H1 (cell line): ENCODE measurements around the gene BRI3BP. TPM values are rescaled to one million over a fixed set of nuclear protein-coding genes. Genes with fewer than 3 reads are reported as not detected.

Experiments used
- CTCF ChIA-PET: fragments of 300-600 bp; sonication (Branson Sonifier 250); formaldehyde crosslinking; loops from one replicate; lab custom pipeline; 2021; ENCODE audit not compliant: partially characterized antibody; lab: Charles Lee
- POLR2A ChIA-PET: fragments of 300-600 bp; sonication (Branson Sonifier 250); formaldehyde crosslinking; loops from one replicate; lab custom pipeline; 2021; ENCODE audit warnings: inconsistent platforms; ENCODE audit not compliant: partially characterized antibody; lab: Charles Lee
- DNase-seq, 2 experiments: peaks; one replicate each; pipeline versions ENCODE4 v3.0.0 to v3.0.0-alpha.2; 2010 to 2022; ENCODE audit warnings: low spot score in 2 of 2, low read depth in 1 of 2, mixed read lengths in 1 of 2
- FAIRE-seq: peaks from 2 replicates; lab custom pipeline; 2011; peaks lifted over from hg19 to GRCh38; lab: Jason Lieb, UNC
- H2AFZ ChIP-seq: 2 replicates; pipeline ENCODE4 v1.8.1; 2012; ENCODE audit warnings: low read length, inconsistent platforms
- H2AK5ac ChIP-seq: 2 replicates; pipeline ENCODE4 v1.6.1; 2013; ENCODE audit warnings: low read depth, low read length
- H2BK120ac ChIP-seq: replicated peaks from 2 replicates; pipeline ENCODE3; 2013; ENCODE audit warnings: low read depth, low read length, inconsistent platforms
- H2BK12ac ChIP-seq: 2 replicates; pipeline ENCODE4 v1.6.1; 2013; ENCODE audit warnings: low read depth, low read length
- H2BK15ac ChIP-seq: 2 replicates; pipeline ENCODE4 v1.6.1; 2013; ENCODE audit warnings: low read length
- H2BK20ac ChIP-seq: 2 replicates; pipeline ENCODE4 v1.6.1; 2013; ENCODE audit warnings: low read length
- H2BK5ac ChIP-seq: 2 replicates; pipeline ENCODE4 v1.6.1; 2013; ENCODE audit warnings: low read depth, low read length
- H3K14ac ChIP-seq: 2 replicates; pipeline ENCODE4 v1.6.1; 2013; ENCODE audit warnings: inconsistent platforms; ENCODE audit not compliant: insufficient read length
- H3K18ac ChIP-seq: 2 replicates; pipeline ENCODE4 v1.6.1; 2013; ENCODE audit warnings: low read length; ENCODE audit errors: extremely low read depth
- H3K23ac ChIP-seq: 2 replicates; pipeline ENCODE4 v1.6.1; 2013; ENCODE audit warnings: inconsistent platforms; ENCODE audit not compliant: insufficient read length
- H3K23me2 ChIP-seq: 2 replicates; pipeline ENCODE4 v1.6.1; 2013; ENCODE audit warnings: low read depth, low read length
- H3K27ac ChIP-seq: 2 replicates; pipeline ENCODE4 v1.6.1; 2011; ENCODE audit warnings: low read depth, low read length, inconsistent platforms
- H3K27me3 ChIP-seq, 4 experiments: replicated peaks in 1 of 4; 1 replicate in 1 of 4; 2 replicates in 3 of 4; pipeline versions ENCODE4 v1.6.1 to v1.8.1; 2011 to 2013; ENCODE audit warnings: low read length in 3 of 4, mild to moderate bottlenecking in 3 of 4, inconsistent platforms in 2 of 4, mixed read lengths in 2 of 4, moderate library complexity in 1 of 4; ENCODE audit not compliant: control insufficient read depth in 3 of 4, insufficient read depth in 3 of 4; ENCODE audit errors: extremely low read depth in 1 of 4
- H3K36me3 ChIP-seq, 4 experiments: 2 replicates each; pipeline versions ENCODE4 v1.6.1 to v1.8.1; 2011 to 2013; ENCODE audit warnings: mild to moderate bottlenecking in 4 of 4, low read length in 3 of 4, moderate library complexity in 2 of 4, control low read depth in 1 of 4, inconsistent platforms in 1 of 4; ENCODE audit not compliant: insufficient read depth in 4 of 4, control insufficient read depth in 2 of 4
- H3K4ac ChIP-seq: replicated peaks from 2 replicates; pipeline ENCODE3; 2013; ENCODE audit warnings: low read length, low read depth, mixed read lengths, inconsistent platforms; ENCODE audit not compliant: insufficient read length
- H3K4me1 ChIP-seq, 4 experiments: replicated peaks in 1 of 4; 1 replicate in 1 of 4; 2 replicates in 3 of 4; pipeline versions ENCODE4 v1.6.1 to v1.8.1; 2011 to 2013; ENCODE audit warnings: low read length in 3 of 4, inconsistent platforms in 2 of 4, mixed read lengths in 1 of 4; ENCODE audit not compliant: insufficient read depth in 4 of 4, control insufficient read depth in 3 of 4
- H3K4me2 ChIP-seq, 2 experiments: 2 replicates each; pipeline versions ENCODE4 v1.6.1 to v1.8.1; 2011 to 2013; ENCODE audit warnings: low read depth in 2 of 2, low read length in 2 of 2, control low read depth in 1 of 2, inconsistent platforms in 1 of 2, mild to moderate bottlenecking in 1 of 2; ENCODE audit not compliant: insufficient read depth in 1 of 2
- H3K4me3 ChIP-seq, 4 experiments: fragments of 200-600, 300-600 bp in 1 of 4; sonication (generic), shearing (Covaris generic), sonication (Bioruptor Twin) in 1 of 4; 2 replicates each; pipeline versions ENCODE4 v1.5.1 to v1.8.1; 2011 to 2016; ENCODE audit warnings: low read length in 4 of 4, low read depth in 3 of 4, control low read depth in 2 of 4, inconsistent platforms in 2 of 4, mild to moderate bottlenecking in 2 of 4, mixed read lengths in 1 of 4, moderate library complexity in 1 of 4; ENCODE audit not compliant: insufficient read depth in 2 of 4; ENCODE audit errors: extremely low read depth in 1 of 4
- H3K56ac ChIP-seq: replicated peaks from 2 replicates; pipeline ENCODE3; 2013; ENCODE audit warnings: low read depth, mild to moderate bottlenecking, mixed read lengths, low read length, inconsistent platforms; ENCODE audit not compliant: insufficient read length
- H3K79me1 ChIP-seq: 2 replicates; pipeline ENCODE4 v1.6.1; 2013; ENCODE audit warnings: low read depth, low read length, control low read depth
- H3K79me2 ChIP-seq, 2 experiments: 2 replicates each; pipeline versions ENCODE4 v1.6.1 to v1.8.1; 2012 to 2013; ENCODE audit warnings: low read length in 2 of 2, mild to moderate bottlenecking in 2 of 2, inconsistent platforms in 1 of 2; ENCODE audit not compliant: insufficient read depth in 2 of 2, control insufficient read depth in 1 of 2
- H3K9ac ChIP-seq, 4 experiments: replicated peaks in 1 of 4; 1 replicate in 1 of 4; 2 replicates in 3 of 4; pipeline versions ENCODE4 v1.6.1 to v1.8.1; 2011 to 2013; ENCODE audit warnings: low read depth in 3 of 4, low read length in 3 of 4, control low read depth in 2 of 4, mild to moderate bottlenecking in 2 of 4, moderate library complexity in 2 of 4, inconsistent platforms in 1 of 4; ENCODE audit errors: extremely low read depth in 1 of 4
- H3K9me3 ChIP-seq, 2 experiments: 2 replicates each; pipeline versions ENCODE4 v1.6.1 to v1.8.1; 2012 to 2013; ENCODE audit warnings: mild to moderate bottlenecking in 2 of 2, moderate library complexity in 2 of 2, control low read depth in 1 of 2, inconsistent platforms in 1 of 2, low read depth in 1 of 2, low read length in 1 of 2, mixed read lengths in 1 of 2; ENCODE audit not compliant: insufficient read depth in 2 of 2
- H4K20me1 ChIP-seq, 2 experiments: replicated peaks in 1 of 2; 2 replicates each; pipeline versions ENCODE3 to v1.8.1; 2011 to 2013; ENCODE audit warnings: inconsistent platforms in 2 of 2, low read length in 2 of 2, mild to moderate bottlenecking in 1 of 2; ENCODE audit not compliant: insufficient read depth in 2 of 2, control insufficient read depth in 1 of 2
- H4K5ac ChIP-seq: 2 replicates; pipeline ENCODE4 v1.6.1; 2013; ENCODE audit warnings: low read length, low read depth, mixed read lengths, inconsistent platforms; ENCODE audit not compliant: insufficient read length
- H4K8ac ChIP-seq: 2 replicates; pipeline ENCODE4 v1.8.0; 2013; ENCODE audit warnings: mild to moderate bottlenecking, moderate library complexity, low read length, inconsistent platforms; ENCODE audit not compliant: insufficient read depth; ENCODE audit errors: extremely low read depth
- H4K91ac ChIP-seq: replicated peaks from 2 replicates; pipeline ENCODE3; 2013; ENCODE audit warnings: low read length, mixed read lengths, inconsistent platforms; ENCODE audit not compliant: insufficient read length
- E2F6 ChIP-seq: IDR thresholded peaks from 2 replicates; pipeline ENCODE4 v1.6.1; 2012; ENCODE audit warnings: inconsistent platforms
- GTF2F1 ChIP-seq: IDR thresholded peaks from 2 replicates; pipeline ENCODE4 v1.6.1; 2012; ENCODE audit warnings: low read depth, low read length, improper control_type of control experiment, borderline replicate concordance
- RAD21 ChIP-seq, 2 experiments: IDR thresholded peaks in 1 of 2; conservative IDR thresholded peaks in 1 of 2; 2 replicates each; pipeline ENCODE4 v1.6.1; 2011; ENCODE audit warnings: low read depth in 2 of 2, low read length in 2 of 2, improper control_type of control experiment in 1 of 2, inconsistent platforms in 1 of 2, mild to moderate bottlenecking in 1 of 2, moderate library complexity in 1 of 2
- WGBS, 2 experiments: shearing (Covaris generic) in 1 of 2; methylation state at CpG; one replicate each; pipeline versions ENCODE4 v1.1.6 to v1.1.7; 2013 to 2015; ENCODE audit warnings: low lambda C conversion rate in 2 of 2, mixed read lengths in 2 of 2, inconsistent platforms in 1 of 2, low coverage in 1 of 2, missing lambda C conversion rate in 1 of 2; ENCODE audit not compliant: insufficient replicate concordance in 2 of 2, insufficient coverage in 1 of 2, insufficient read length in 1 of 2; ENCODE audit errors: extremely low coverage in 1 of 2, missing lambda C conversion rate in 1 of 2; 5-methylcytosine and 5-hydroxymethylcytosine counted together
- polyA plus RNA-seq, 7 experiments: library from polyadenylated mRNA; depleted of rRNA in 3 of 7; stranded (reverse) in 5 of 7; unstranded in 2 of 7; fragments of >200 nt in 5 of 7; fragments of 200-250 nt in 2 of 7; gene quantifications; 1 replicate in 5 of 7; 2 replicates in 1 of 7; 4 replicates in 1 of 7; pipeline versions ENCODE4 v1.2.1 to v1.2.3, GENCODE V29; 2011 to 2013; ENCODE audit warnings: missing spikeins in 2 of 7, mixed read lengths in 2 of 7
- total RNA-seq: library from RNA; stranded (reverse); fragmentation: NEBNext Ultra II Directional; extraction: Animal tissue kit (Norgen Biotek cat#: 25700); gene quantifications from 2 replicates; pipeline ENCODE4 v1.2.1, GENCODE V29; 2021

Gene BRI3BP
- total and polyA plus RNA-seq, 2 of the 8 experiments (the other 6 are each of a cell fraction or from before 2014, with no cell fraction given), result 5.4 to 14.2 TPM

- TF ChIP-seq GTF2F1 (no peak), E2F6 (no peak), RAD21 (IDR thresholded peaks at IDR 0.05 in 1 of 2, conservative IDR thresholded peaks at IDR 0.05 in 1 of 2; ENCODE audit: low read depth in 2 of 2, low read length in 2 of 2) (no peak)
- TF ChIP-seq, all 59 proteins: peak for 0
- CTCF ChIA-PET, result no interaction called here
- peaks cover 3 to 71% of the 10 kb centered on the region in 2 experiments; a peak in 3 of 4 replicates for H3K79me2 ChIP-seq
These were observed 11.2 kb downstream of the BRI3BP start for GRCh38 chr12:125004621-125005020.

More at GRCh38 chr12:125004621-125005020, 11.2 kb downstream of the BRI3BP start:
- no peak overlapping the region for H4K91ac ChIP-seq
- POLR2A ChIA-PET, result no interaction called here
- H4K5ac ChIP-seq, result no peak overlapping the region
- H3K14ac ChIP-seq, result no peak overlapping the region
- H2AFZ ChIP-seq, result no peak overlapping the region
- no peaks in the 10 kb centered on the region for H3K4me1 ChIP-seq
- no peak for DNase-seq
- peaks cover 4 to 7% of the 10 kb centered on the region in 2 experiments for H4K20me1 ChIP-seq
- H2BK120ac ChIP-seq, result no peak overlapping the region
- H2BK5ac ChIP-seq, result no peak overlapping the region
- no peaks in the 10 kb centered on the region for H3K27me3 ChIP-seq
- no peak overlapping the region for H3K23ac ChIP-seq
- H3K4me2 ChIP-seq, result no peak overlapping the region
- no peak for FAIRE-seq
- H2BK15ac ChIP-seq, result no peak overlapping the region
- no peak overlapping the region for H3K18ac ChIP-seq
- no peaks in the 10 kb centered on the region for H3K36me3 ChIP-seq
- H3K9ac ChIP-seq, result no peak overlapping the region
- WGBS, 2 experiments, result 99% methylated on average over 6 of the region's 6 CpGs; no CpG with 5 or more reads in 1 of the 2 experiments
- H3K23me2 ChIP-seq, result no peaks in the 10 kb centered on the region
- H2AK5ac ChIP-seq, result no peak overlapping the region
- no peak overlapping the region for H3K27ac ChIP-seq
- H4K8ac ChIP-seq, result no peak overlapping the region
- no peak overlapping the region for H2BK20ac ChIP-seq
- no peak overlapping the region for H3K56ac ChIP-seq
- peaks cover 6% of the 10 kb centered on the region for H3K79me1 ChIP-seq
- H2BK12ac ChIP-seq, result no peak overlapping the region
- no peak overlapping the region for H3K4ac ChIP-seq
- no peak overlapping the region for H3K4me3 ChIP-seq
- no peaks in the 10 kb centered on the region for H3K9me3 ChIP-seq
